ENCODE measurements around the gene TMEM191C. TPM values are rescaled to one million over a fixed set of nuclear protein-coding genes. Genes with fewer than 3 reads are reported as not detected.
"Not testable (repeated sequence)": the region's sequence is repeated elsewhere in the genome, so short reads cannot be mapped to it uniquely, and the experiment has no call there.

The TMEM191C gene
- total RNA-seq, 1 donor from 2014 or later: 2.4 TPM

DNA sequence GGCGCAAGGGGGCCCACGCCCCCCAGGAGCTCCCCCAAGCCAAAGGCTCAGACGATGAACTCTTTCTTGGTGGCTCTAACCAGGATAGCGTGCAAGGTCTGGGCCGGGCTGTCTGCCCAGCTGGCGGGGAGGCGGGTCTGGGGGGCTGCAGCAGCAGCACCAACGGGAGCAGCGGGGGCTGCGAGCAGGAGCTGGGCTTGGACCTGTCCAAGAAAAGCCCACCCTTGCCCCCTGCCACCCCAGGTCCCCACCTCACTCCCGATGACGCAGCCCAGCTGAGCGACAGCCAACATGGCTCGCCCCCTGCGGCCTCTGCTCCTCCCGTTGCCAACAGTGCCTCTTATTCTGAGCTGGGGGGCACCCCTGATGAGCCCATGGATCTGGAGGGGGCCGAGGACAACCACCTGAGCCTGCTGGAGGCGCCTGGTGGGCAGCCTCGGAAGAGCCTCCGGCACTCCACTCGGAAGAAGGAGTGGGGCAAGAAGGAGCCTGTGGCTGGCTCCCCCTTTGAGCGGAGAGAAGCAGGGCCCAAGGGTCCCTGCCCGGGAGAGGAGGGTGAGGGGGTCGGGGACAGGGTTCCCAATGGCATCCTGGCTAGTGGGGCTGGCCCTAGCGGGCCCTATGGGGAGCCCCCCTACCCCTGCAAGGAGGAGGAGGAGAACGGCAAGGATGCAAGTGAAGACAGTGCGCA lies 21.6 kb upstream of the TMEM191C start:
- no peak for FAIRE-seq
- DNase-seq (ENCODE audit: low spot score in 2 of 2): no peak

DNA sequence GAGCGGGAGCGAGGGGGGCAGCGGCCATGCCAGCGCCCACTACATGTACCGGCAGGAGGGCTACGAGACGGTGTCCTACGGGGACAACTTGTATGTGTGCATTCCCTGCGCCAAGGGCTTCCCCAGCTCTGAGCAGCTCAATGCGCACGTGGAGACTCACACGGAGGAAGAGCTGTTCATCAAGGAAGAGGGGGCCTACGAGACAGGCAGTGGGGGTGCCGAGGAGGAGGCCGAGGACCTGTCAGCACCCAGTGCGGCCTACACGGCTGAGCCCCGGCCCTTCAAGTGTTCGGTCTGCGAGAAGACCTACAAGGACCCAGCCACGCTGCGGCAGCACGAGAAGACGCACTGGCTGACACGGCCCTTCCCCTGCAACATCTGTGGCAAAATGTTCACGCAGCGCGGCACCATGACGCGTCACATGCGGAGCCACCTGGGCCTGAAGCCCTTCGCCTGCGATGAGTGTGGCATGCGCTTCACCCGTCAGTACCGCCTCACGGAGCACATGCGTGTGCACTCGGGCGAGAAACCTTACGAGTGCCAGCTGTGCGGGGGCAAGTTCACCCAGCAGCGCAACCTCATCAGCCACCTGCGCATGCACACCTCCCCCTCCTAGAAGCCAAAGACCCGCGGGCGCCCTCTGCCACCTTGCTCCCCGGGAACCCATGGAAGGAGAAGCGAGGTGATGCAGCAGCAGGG lies 20.9 kb upstream of the TMEM191C start:
- DNase-seq (ENCODE audit: low spot score in 2 of 2): no peak
- no peak for FAIRE-seq

DNA sequence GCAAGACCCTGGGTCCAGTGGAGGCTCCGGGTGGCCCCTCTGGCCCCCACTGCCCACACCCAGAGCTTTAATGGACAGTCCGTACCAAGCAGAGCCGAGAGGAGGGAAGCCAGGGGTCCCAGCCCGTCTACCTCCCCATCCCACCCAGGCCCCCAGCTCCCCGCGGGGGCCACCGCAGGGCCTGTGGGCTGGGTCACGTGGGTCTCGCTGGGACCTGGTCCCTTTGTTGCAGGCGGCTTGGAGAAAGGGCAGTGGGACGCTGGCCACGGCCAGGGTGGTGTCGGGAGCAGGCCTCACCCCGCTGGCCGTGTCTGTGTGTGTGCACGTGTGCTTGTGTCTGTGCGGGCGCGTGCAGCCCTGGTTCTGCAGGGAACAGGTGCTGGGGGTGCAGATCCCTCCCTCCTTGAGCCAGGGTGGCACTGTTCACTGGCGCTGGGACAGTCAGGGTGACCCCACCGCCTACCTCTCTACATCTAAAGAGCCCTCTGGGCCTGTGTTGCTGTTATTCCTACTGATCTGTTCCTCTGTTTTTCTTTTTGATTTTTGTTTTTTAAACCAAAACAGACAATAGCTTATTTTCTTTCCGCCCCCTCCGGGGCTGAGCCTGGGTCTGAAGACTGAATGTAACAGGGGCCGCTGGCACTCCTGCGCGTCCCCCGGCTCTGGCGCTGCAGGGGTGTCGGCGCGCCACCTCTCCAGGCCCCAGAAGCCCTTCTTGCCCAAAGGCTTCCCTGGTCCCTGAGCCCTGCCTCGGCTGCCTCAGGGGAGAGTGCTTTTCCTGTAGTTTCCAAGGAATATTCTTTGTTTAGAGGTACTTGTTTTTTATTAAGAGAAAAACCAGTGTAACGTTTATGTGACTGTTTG lies 20.1 kb upstream of the TMEM191C start:
- FAIRE-seq (no peak), DNase-seq (ENCODE audit: low spot score in 2 of 2) (no peak)

DNA sequence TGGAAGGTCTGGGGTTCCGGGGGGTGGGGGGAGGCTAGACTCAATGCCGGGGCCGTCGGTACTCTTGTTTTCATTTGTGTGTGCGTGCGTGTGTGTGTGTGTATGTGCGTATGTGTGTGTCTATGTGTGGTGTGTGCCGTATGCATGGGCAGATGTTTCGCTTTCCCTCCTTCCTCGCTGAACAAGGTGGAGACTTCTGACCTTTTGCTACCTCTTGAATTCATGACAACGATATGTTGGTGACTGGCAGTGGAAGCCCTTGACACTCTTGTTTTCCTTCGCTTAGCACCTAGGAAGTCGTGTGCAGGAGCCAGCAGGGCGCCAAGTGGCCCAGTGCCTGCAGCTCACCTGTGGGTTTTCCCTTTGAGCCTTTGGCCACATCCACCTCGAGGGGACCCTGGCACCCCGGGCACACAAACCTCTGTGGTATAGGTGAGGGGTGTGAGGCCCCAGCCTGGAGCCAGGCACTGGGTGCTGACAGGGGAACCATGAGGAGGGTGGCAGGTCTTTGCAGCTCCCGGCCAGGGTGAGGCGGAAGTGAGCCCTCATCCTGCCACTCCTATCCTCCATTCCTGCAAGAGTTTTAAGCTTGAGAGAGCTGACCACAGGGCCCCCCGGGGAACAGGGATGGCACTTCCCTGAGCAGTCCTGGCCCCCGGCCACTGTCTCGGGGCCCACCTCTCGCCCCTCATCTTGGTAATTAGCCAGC lies 19.3 kb upstream of the TMEM191C start:
- FAIRE-seq (no peak), DNase-seq (ENCODE audit: low spot score in 2 of 2) (no peak)

DNA sequence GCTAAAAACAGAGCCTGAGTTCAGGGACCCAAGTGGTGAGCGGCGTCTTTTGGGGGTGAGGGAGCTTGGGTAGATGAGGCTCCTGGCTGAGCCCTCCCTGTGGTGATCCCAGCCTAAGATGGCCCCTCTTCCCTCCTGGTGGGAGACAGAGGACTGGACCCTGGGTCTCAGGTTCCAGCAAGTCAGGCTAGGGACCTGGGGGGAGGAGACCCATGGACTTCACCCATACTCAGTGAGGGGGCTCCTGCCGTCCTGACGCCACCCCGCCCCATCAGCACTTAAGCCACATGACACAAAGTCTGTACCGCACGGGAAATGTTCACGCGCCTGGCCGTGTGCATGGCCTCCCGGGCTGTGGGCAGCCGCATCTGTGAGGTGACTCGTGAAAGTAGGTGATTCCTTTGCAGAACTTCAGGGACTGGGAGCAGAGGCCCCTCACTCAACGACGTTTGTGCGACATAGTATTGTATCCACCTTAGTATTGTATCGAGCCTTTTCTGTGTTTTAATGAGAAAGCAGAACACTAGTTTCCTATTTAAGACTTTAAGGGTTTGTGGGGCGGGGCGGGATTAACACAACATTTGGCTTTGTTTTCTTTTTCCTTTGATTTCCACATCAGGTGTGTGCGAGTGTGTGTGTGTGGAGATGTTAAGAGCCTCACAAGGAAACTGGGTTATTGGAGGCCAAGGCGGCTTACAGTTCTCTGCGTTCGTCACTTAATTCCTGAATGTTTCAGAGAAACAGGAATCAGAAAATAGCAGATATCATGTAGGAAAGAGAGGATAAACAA lies 18.4 kb upstream of the TMEM191C start:
- no peak for DNase-seq (ENCODE audit: low spot score in 2 of 2)

DNA sequence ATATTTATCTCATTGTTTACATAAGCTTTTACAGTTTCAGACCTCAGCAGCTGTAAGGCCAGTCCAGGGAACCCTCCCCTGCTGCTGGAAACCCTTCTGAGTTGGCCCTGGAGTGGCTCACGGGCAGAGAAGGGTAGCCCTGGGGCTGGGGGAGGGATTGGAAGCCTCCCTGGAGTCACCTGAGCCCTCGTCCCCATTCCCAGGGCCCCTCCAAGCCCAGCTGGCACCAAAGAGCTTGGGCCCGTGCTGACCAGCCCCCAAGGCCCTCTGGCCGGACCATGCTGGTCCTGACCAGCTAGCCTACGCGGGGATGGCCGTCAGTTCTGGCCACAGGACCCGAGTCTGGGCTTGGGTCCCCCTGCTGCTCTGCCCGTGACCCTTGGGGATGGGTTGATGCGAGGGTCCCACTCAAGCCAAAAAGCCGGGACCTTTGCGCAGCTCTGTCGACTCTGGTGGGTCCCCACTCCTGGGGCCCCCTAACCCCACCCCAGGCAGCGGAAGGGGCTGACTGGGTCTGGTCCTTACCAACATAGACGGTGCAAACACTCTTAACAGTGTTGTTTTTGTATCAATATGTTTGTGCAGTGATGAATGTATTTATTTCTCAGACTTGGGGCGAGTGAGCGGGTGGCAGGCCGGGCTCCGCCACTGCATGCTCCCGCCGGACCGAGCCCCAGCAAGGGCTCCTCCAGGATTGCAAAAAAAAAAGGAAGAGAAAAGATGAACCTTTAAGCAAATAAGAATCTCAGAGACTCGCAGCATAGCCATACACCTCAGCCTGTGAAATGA lies 17.5 kb upstream of the TMEM191C start:
- FAIRE-seq: no peak
- no peak for DNase-seq (ENCODE audit: low spot score in 2 of 2)

More for the DNA sequence above, 18.4 kb upstream of the TMEM191C start:
- FAIRE-seq: no peak

DNA sequence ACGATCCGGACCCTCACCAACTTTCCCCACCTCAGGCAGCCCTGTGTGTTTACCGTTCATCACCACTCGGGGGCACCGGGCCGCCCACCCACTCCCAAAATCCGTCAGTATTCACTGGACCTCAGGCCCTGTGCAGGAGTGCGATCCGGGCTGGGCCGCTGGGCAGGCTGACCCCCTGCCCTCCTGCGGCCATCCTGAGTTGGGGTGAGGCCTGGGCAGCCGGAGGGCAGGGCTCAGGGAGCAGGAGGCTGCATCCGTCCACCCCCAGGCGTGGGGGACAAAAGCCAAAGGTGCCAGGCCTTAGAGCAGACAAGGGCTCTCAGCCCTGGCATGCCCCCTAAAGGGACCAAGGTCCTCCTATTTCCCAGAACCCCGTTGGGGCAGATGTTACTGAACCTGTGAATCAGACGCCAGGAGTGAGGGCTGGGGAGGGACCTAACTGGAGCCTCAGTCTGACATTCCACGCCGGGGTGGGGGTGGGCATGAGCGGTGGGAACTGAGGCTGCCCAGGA lies 16.8 kb upstream of the TMEM191C start:
- DNase-seq (ENCODE audit: low spot score in 2 of 2): no peak
- no peak for FAIRE-seq

DNA sequence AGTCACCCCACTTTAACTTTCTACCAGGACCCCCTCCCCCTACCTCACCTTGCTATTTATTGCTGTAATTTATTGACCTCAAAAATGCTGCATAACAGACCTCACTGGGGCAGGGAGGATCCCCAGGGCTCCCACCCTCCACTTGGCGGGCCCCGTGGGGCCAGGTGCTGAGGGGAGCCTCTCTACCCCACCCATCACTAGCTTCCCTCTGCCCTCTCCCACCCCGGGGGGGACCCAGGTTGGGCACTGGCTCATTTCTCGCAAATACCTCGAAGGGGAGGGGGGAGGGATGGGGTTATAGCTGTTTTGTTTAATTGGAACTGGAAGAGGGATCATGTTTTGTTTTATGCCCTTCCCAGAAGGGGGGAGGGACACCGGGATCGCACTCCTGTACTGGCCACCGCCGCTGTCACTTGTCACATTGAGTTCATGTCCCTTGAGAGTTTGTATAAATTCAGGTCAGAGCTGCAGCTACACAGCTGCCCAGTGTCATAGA lies 16.3 kb upstream of the TMEM191C start:
- no peak for FAIRE-seq
- no peak for DNase-seq (ENCODE audit: low spot score in 2 of 2)

DNA sequence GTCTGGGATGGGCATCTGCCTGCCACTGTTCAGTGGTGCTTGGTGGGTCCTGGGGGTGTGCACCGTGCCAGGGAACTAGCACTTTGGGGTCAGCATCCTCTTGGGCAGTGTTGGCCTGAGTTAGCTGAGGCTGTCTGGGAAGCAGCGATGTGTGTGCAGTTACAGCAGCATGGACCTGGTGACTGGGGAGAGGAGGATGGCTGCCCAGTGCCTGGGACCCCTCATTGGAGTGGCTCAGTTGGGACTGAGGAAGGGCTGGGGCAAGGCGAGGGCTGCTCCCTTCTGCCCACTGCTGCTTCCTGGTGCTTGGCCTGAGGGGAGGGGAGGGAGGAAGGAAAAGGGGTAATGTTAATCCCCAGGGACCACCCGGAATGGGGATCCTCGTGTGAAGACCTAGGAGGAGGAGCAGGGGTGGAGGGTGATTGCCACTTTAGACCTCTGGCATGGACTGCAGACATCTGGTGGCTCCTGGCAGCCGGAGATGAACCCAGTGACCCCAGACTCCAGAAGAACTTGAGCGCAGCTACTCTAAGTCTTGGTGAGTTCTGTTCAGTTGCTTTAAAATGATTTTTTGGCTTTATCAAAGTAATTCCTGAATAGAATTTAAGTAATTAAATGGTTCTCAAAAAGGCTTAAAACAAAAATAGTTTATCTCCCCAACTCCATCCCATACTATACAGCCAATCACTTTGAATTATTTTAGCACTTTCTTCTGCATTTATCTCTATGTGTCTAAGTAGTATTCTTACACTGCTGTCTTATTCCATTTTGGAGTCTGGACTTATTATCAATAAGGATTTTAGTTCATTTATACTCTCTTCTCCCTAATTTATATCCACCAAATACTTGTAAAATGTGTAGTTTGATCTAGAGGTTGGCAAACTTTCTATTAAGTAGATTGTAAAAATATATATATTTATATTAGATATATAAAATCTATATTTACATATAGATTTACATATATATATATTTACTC lies 15.4 kb upstream of the TMEM191C start:
- FAIRE-seq: no peak
- DNase-seq (ENCODE audit: low spot score in 2 of 2): no peak

DNA sequence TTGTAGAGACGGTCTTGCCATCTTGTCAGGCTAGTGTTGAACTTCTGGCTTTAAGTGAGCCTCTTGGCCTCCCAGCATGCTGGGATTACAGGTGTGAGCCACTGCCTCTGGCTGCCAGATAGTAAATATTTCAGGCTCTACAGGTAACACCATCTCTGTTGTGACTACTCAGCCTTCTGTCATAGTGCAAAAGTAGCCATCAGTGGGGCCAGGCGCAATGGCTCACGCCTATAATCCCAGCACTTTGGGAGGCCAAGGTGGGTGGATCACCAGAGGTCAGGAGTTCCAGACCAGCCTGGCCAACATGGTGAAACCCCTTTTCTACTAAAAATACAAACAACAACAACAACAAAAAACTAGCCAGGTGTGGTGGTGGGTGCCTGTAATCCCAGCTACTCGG lies 14.5 kb upstream of the TMEM191C start:
- not testable (repeated sequence) for FAIRE-seq; DNase-seq (ENCODE audit: low spot score in 2 of 2)

DNA sequence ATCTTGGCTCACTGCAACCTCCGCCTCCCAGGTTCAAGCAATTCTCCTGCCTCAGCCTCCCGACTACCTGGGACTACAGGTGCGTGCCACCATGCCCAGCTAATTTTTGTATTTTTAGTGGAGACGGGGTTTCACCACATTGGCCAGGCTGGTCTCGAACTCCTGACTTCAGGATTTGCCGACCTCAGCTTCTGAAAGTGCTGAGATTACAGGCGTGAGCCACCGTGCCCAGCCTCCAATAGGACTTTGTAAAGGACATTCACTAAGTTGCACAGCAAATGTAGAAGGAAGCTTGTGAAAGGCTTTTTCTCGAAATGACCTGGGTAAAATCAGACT lies 12.2 kb upstream of the TMEM191C start:
- FAIRE-seq; DNase-seq (ENCODE audit: low spot score in 2 of 2): not testable (repeated sequence)

DNA sequence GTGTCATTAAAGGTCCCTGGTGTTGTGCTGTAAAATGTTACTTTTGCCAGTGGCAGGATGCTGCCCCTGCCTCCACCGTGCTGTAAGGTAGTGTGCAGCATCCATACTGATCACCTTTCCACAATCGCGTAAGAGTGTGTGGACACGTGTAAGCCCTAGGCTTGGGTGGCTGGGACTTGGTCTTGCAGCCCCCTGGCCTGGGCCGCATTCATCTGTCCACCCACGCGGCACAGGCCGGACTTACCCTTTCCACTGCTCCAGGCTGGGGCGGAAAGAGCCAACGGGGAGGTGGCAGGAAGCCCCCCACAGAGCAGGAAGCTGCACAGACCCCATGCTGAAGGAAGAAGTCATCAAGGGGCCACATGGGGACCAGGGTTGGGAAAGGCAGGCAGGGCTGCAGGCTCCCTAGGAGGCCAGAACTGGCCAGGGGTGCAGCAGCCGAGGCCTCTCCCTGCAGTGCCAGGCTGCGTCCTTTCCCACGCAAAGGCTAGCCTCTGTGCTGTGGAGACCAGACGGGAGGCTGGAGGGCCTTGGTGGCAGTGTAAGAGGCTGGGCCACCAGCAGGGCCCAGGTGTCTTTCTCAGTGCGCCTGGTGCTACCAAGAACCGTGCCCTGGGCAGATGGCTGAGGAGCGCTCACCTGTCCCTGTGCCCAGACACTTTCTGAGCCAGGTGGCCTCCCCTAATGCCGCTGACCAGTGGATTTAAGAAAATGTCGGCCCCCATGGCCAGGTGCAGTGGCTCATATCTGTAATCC lies 11.7 kb upstream of the TMEM191C start:
- no peak for DNase-seq (ENCODE audit: low spot score in 2 of 2)
- no peak for FAIRE-seq

DNA sequence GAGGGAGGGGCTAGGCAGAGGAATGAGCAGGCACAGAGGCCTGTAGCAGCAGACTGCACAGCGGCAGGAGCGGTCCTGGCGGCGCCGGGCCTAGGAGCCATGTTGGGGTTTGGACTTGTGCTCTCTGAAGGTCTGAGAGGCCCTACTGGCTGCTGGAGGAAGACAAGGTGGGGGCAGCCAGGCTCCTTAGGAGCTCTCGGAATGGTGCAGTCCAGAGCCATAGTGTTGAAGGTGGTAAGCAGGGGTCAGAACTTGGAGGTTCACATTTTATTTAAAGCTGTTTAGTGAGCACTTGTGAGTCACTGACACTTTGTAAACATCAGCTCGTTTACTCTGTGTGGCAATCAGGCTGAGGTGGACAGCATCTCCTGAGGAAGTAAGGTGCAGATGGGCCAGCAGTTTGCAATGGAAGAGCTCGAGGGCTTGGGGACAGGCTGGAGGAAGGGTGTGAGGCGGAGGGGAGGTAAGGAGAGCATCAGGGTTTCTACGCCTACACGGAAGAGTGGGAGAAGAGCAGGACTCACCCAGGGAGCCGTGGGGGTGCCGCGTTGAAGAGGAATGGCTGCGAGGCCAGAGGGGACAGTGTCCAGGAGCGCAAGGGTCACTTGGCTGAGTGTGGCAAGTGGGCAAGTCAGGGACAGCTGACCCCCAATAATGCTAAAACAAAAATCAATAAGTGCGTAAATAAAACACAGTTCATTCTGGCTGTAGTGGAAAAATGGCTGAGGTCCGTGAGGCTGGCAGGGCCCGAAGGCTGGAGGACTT lies 10.0 kb upstream of the TMEM191C start:
- no peak for FAIRE-seq
- no peak for DNase-seq (ENCODE audit: low spot score in 2 of 2)

DNA sequence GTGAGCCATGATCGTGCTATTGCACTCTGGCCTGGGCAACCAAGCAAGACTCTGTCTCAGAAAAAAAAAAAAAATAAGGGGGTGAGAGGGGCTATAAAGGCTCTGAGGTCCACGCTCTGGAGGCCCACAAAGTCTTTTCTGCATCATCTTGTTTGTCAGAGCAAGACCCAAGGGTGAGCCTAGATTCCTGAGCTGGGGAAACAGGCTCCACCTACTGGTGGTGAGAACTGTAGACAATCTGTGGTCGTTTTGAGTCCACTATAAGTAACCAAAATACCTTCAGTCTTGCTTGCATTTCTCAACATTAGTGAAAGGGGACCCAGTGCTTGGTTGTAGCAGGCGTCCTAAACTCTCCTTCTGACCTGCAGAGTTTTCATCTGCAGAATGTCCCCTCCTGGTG lies 4.5 kb upstream of the TMEM191C start:
- not testable (repeated sequence) for DNase-seq (ENCODE audit: low spot score in 2 of 2); FAIRE-seq

DNA sequence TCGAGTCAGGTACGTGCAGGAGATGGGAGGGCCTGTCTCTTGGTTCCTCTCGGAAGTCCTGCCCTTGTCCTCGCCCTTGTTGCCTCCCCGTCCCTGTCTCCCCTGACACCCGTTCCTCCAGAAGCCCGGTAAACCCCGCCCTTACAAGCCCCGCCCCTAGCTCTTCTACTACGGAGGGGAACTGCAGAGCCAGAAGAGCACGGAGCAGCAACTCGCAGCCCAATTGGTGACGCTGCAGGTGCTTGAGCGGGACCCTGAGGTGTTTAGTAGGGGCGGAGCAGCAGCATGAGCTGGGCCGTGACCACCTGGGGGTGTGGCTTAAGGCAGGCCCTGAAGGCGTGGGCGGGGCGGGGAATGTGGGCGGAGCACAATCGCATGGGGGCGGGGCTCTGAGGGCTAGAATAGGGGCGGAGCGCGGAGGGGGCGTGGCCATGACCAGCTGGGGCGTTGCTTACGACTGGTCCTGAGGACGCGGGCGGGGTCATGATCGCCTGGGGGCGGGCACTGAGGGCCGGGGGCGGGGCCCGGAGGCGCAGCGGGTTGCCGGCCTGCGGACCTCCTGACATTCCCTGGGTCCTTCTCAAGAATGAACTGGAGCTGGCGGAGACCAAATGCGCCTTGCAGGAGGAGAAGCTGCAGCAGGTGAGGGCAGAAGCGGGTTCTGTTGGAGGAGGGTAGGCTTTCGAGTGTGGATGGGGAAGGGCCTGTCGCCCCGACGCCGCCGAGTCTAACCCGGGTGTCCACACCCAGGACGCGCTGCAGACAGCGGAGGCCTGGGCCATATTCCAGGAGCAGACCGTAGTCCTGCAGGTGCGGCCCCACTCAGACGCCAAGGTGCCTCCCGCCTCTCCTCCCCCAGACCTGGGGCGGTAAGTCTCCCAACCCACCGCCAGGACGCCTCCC lies 1.3 kb downstream of the TMEM191C start:
- DNase-seq (ENCODE audit: low spot score in 2 of 2); FAIRE-seq: not testable (repeated sequence)
